Left lung (tissue), 10 donors: Measurements from ENCODE around the gene FAXDC2. TPM values are rescaled to one million over a fixed set of nuclear protein-coding genes. Genes with fewer than 3 reads are reported as not detected.
"Not testable (repeated sequence)": the region's sequence is repeated elsewhere in the genome, so short reads cannot be mapped to it uniquely, and the experiment has no call there.

ENCODE experiments used
- ATAC-seq: fragments of 200-7000 bp; cut with Tn5 transposase; one replicate; pipeline ENCODE4 v1.9.1; 2020; ENCODE audit warnings: moderate library complexity
- DNase-seq, 4 donors: peaks; one replicate each; pipeline ENCODE4 v3.0.0-alpha.2; 2013 to 2020
- H3K27ac ChIP-seq, 2 donors: fragments of 200-600 bp; sonication (generic) in 1 of 2; one replicate each; pipeline versions ENCODE4 v1.5.0 to v1.8.0; 2020 to 2021
- H3K27me3 ChIP-seq, 2 donors: fragments of 200-600 bp; sonication (generic) in 1 of 2; one replicate each; pipeline versions ENCODE4 v1.5.0 to v1.8.0; 2020 to 2021
- H3K36me3 ChIP-seq, 2 donors: fragments of 200-600 bp; sonication (generic) in 1 of 2; one replicate each; pipeline versions ENCODE4 v1.5.0 to v1.8.0; 2020 to 2021
- H3K4me1 ChIP-seq, 2 donors: fragments of 200-600 bp; one replicate each; pipeline ENCODE4 v1.8.0; 2021
- H3K4me3 ChIP-seq, 2 donors: fragments of 200-600 bp; sonication (generic) in 1 of 2; one replicate each; pipeline versions ENCODE4 v1.5.0 to v1.8.0; 2020 to 2021; ENCODE audit warnings: mild to moderate bottlenecking in 1 of 2
- H3K9me3 ChIP-seq, 2 donors: fragments of 200-600 bp; sonication (generic) in 1 of 2; one replicate each; pipeline versions ENCODE4 v1.5.0 to v1.8.0; 2020 to 2021
- CTCF ChIP-seq, 2 donors: fragments of 200-600 bp; sonication (generic) in 1 of 2; IDR thresholded peaks; one replicate each; pipeline versions ENCODE4 v1.5.0 to v1.8.0; 2021; ENCODE audit warnings: antibody characterized with exemption in 2 of 2
- intact Hi-C, 2 donors: fragments of 100-400 bp; cut with DNase I; formaldehyde crosslinking; loops; one replicate each; pipeline versions ENCODE4 v1.11.2 to v1.14.2; 2022
- polyA plus RNA-seq, 6 donors: library from polyadenylated mRNA; unstranded; fragments of 120-200 nt; gene quantifications; one replicate each; pipeline ENCODE4 v1.2.1, GENCODE V29; 2013; ENCODE audit not compliant: insufficient read length in 6 of 6
- total RNA-seq, 2 donors: library from RNA; stranded (reverse); fragmentation: NEBNext Ultra II Directional; extraction: Animal tissue kit (Norgen Biotek cat#: 25700); gene quantifications; one replicate each; pipeline ENCODE4 v1.2.1, GENCODE V29; 2021
- donor health status: DM: no; HTN: yes; CAD: no.
- donor health status: DM: no; HTN: no; CAD: no.

The FAXDC2 gene
- total and polyA plus RNA-seq, 8 donors, result 17.9 to 55.3 (median 37.0) TPM

- peaks cover 14 to 16% of the 10 kb centered on the region in 2 donors for H3K4me1 ChIP-seq
- H3K4me3 ChIP-seq, result no peak overlapping the region
- no peak for DNase-seq
- H3K36me3 ChIP-seq, result peaks cover 0 to 7% of the 10 kb centered on the region in 2 donors
- H3K27me3 ChIP-seq, result no peaks in the 10 kb centered on the region
- no peaks in the 10 kb centered on the region for H3K9me3 ChIP-seq
- no peak for ATAC-seq
- no peak for TF ChIP-seq CTCF (IDR thresholded peaks at IDR 0.05)
- H3K27ac ChIP-seq, result peak overlapping the region; percentile 13 to 38
- intact Hi-C loops, result no loop called here
Measured at GRCh38 chr5:154830219-154830595, 20.2 kb downstream of the FAXDC2 start.

DNA sequence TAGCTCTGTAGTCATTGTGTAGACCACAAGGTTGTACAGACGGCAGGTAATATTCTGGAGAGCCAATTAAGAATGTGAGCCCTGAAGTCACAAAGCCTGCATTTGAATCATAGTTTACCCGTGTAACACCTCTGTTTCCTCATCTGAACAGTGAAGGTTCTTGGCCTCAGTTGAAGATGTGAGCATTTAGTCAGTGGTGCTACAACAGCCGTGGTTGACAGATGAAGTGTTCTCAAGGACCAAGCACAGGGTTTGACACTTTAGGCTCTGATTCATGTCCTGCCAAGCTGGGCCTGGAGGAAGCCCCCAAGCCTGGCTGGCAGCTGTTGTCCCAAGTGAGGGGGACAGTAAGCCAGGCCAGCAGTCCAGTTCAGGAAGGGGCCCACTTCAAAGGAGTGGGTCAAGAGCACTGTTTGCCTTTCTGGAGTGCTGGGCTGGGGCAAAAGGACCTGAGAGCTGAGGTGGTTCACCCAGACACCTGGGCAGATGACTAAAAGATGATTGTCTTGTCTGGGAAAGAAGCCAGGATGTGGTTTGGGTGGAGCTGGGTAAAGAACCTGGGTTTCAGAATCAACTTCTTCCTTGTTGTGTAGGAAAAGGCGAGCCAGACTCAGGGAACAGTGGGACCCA, 20.7 kb downstream of the FAXDC2 start:
- Histone ChIP-seq H3K4me3 (no peak overlapping the region), H3K9me3 (no peaks in the 10 kb centered on the region), H3K27me3 (no peaks in the 10 kb centered on the region), H3K27ac (peak overlapping the region; percentile 38 to 48), H3K4me1 (peaks cover 9 to 11% of the 10 kb centered on the region in 2 donors), H3K36me3 (peaks cover 0 to 11% of the 10 kb centered on the region in 2 donors)
- intact Hi-C loops, result no loop called here
- DNase-seq, result peak in 1 of 4 donors; percentile 76
- ATAC-seq, result peak; percentile 79
- no peak for TF ChIP-seq CTCF (IDR thresholded peaks at IDR 0.05)

DNA sequence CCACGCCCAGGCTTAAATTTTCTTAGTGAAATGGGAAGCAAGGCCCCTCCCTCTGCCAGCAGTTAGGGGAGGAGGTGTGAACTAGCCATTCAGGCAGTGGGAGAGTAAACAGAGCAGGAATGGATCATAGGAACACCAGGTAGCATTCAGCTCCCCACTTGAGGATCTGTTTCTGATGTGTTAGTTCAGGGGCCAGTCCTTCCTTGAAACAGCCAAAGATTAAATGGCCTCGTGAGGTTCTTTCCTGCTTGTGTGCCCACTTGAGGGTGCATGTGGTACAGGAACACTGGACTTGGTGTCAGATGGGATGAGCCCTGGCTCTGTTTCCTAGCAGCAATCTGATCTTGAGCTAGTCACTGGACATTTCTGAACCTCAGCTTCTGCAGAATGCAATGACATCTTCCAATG, 21.2 kb downstream of the FAXDC2 start:
- no peaks in the 10 kb centered on the region for H3K27me3 ChIP-seq
- H3K9me3 ChIP-seq, result no peaks in the 10 kb centered on the region
- peak; percentile 75 for ATAC-seq
- H3K4me1 ChIP-seq, result peaks cover 5 to 9% of the 10 kb centered on the region in 2 donors
- intact Hi-C loops, result no loop called here
- no peak overlapping the region for H3K4me3 ChIP-seq
- peak overlapping the region; percentile 38 to 48 for H3K27ac ChIP-seq
- H3K36me3 ChIP-seq, result peaks cover 0 to 16% of the 10 kb centered on the region in 2 donors
- TF ChIP-seq CTCF (IDR thresholded peaks at IDR 0.05), result no peak
- DNase-seq, result no peak

DNA sequence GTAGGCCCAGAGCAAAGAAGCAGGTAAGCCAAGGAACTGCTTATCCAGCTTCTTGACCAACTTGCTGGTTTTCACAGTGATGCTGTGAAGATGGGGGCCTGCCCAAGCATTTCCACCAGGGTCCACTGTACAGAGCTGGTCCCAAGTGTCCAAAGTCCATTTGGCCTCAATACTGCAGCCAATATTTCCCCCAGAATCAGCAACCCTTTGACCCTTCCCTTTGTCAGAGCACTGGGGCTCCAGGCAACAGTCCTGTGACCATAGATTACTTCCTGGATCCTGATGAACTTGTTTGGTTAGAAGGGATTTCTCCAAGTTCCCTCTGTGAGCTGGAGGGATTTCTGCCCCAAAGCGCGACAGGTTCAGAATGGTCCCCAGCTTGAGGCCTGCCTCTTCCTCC, 26.3 kb downstream of the FAXDC2 start:
- ATAC-seq, result no peak
- no peaks in the 10 kb centered on the region for H3K27me3 ChIP-seq
- TF ChIP-seq CTCF (IDR thresholded peaks at IDR 0.05), result no peak
- H3K4me3 ChIP-seq, result no peak overlapping the region
- intact Hi-C loops, result no loop called here
- DNase-seq, result no peak
- H3K27ac ChIP-seq, result no peak overlapping the region
- H3K4me1 ChIP-seq, result no peaks in the 10 kb centered on the region
- no peaks in the 10 kb centered on the region for H3K9me3 ChIP-seq
- H3K36me3 ChIP-seq, result peaks cover 0 to 56% of the 10 kb centered on the region in 2 donors

- intact Hi-C loops, result no loop called here
- ATAC-seq, result no peak
- H3K4me1 ChIP-seq, result no peaks in the 10 kb centered on the region
- H3K27ac ChIP-seq, result no peak overlapping the region
- DNase-seq, result no peak
- no peak for TF ChIP-seq CTCF (IDR thresholded peaks at IDR 0.05)
- H3K9me3 ChIP-seq, result no peaks in the 10 kb centered on the region
- H3K36me3 ChIP-seq, result peaks cover 0 to 61% of the 10 kb centered on the region in 2 donors
- H3K4me3 ChIP-seq, result no peak overlapping the region
- H3K27me3 ChIP-seq, result no peaks in the 10 kb centered on the region
Measured at GRCh38 chr5:154823605-154824004, 26.8 kb downstream of the FAXDC2 start.

- H3K4me3 ChIP-seq, ATAC-seq, H3K9me3 ChIP-seq, H3K27ac ChIP-seq, H3K27me3 ChIP-seq, H3K4me1 ChIP-seq, DNase-seq, intact Hi-C loops: not testable (repeated sequence)
- peaks cover 0 to 66% of the 10 kb centered on the region in 2 donors for H3K36me3 ChIP-seq
Measured at GRCh38 chr5:154822896-154823295, 27.5 kb downstream of the FAXDC2 start.
